Measurements from ENCODE around the gene CPVL.

CPVL gene

GRCh38 chr7:29040579-29040925, 105.8 kb downstream of the CPVL start:
- DNase-seq, result no peak

- no peak for DNase-seq
These were observed 106.3 kb downstream of the CPVL start for GRCh38 chr7:29039821-29040578.

- DNase-seq, result no peak
These were observed 107.9 kb downstream of the CPVL start for GRCh38 chr7:29038463-29038862.

GRCh38 chr7:29035044-29035740, 111.1 kb downstream of the CPVL start:
- no peak for DNase-seq

GRCh38 chr7:29033584-29033983, 112.8 kb downstream of the CPVL start:
- no peak for DNase-seq

- DNase-seq, result no peak
These were observed 114.2 kb downstream of the CPVL start for GRCh38 chr7:29032146-29032545.

GRCh38 chr7:29030781-29031275, 115.5 kb downstream of the CPVL start:
- no peak for DNase-seq

GRCh38 chr7:29022291-29022988, 123.9 kb downstream of the CPVL start:
- no peak for DNase-seq

GRCh38 chr7:29019896-29020295, 126.4 kb downstream of the CPVL start:
- no peak for DNase-seq

GRCh38 chr7:29019387-29019786, 127.0 kb downstream of the CPVL start:
- DNase-seq, result no peak

GRCh38 chr7:29017713-29018112, 128.6 kb downstream of the CPVL start:
- DNase-seq, result no peak

- DNase-seq, result no peak
These were observed 131.6 kb downstream of the CPVL start for GRCh38 chr7:29014725-29015124.

GRCh38 chr7:29013931-29014330, 132.4 kb downstream of the CPVL start:
- DNase-seq, result no peak

GRCh38 chr7:29013082-29013695, 133.1 kb downstream of the CPVL start:
- no peak for DNase-seq

- DNase-seq, result no peak
These were observed 136.4 kb downstream of the CPVL start for GRCh38 chr7:29009947-29010346.

GRCh38 chr7:29008590-29008989, 137.7 kb downstream of the CPVL start:
- no peak for DNase-seq

GRCh38 chr7:29007127-29007526, 139.2 kb downstream of the CPVL start:
- DNase-seq, result no peak

- no peak for DNase-seq
These were observed 140.5 kb downstream of the CPVL start for GRCh38 chr7:29005829-29006228.

- no peak for DNase-seq
These were observed 140.9 kb downstream of the CPVL start for GRCh38 chr7:29005406-29005805.

- no peak for DNase-seq
These were observed 142.6 kb downstream of the CPVL start for GRCh38 chr7:29003703-29004102.

- no peak for DNase-seq
These were observed 145.6 kb downstream of the CPVL start for GRCh38 chr7:29000717-29001076.

- DNase-seq, result no peak
These were observed 146.2 kb downstream of the CPVL start for GRCh38 chr7:28999895-29000716.

GRCh38 chr7:28999427-28999826, 146.9 kb downstream of the CPVL start:
- DNase-seq, result no peak
